ENCODE data around the gene GOLGA5. TPM values are rescaled to one million over a fixed set of nuclear protein-coding genes. Genes with fewer than 3 reads are reported as not detected.

GOLGA5 gene
- total RNA-seq, 4 donors from 2014 or later = 37.7 to 62.0 (median 40.0) TPM

GRCh38 chr14:92770484-92770883 is 23.6 kb upstream of the GOLGA5 start:
- no peak for TF ChIP-seq CTCF (IDR thresholded peaks at IDR 0.05; ENCODE audit: low read depth)

GRCh38 chr14:92774572-92774971 is 19.5 kb upstream of the GOLGA5 start:
- TF ChIP-seq CTCF (IDR thresholded peaks at IDR 0.05; ENCODE audit: low read depth) = no peak

GRCh38 chr14:92780444-92781232 is 13.5 kb upstream of the GOLGA5 start:
- no peak for TF ChIP-seq CTCF (IDR thresholded peaks at IDR 0.05; ENCODE audit: low read depth)

- no peak for TF ChIP-seq CTCF (IDR thresholded peaks at IDR 0.05; ENCODE audit: low read depth)
These were observed 12.8 kb upstream of the GOLGA5 start for GRCh38 chr14:92781350-92781749.

- TF ChIP-seq CTCF (IDR thresholded peaks at IDR 0.05; ENCODE audit: low read depth) = no peak
These were observed 10.2 kb upstream of the GOLGA5 start for GRCh38 chr14:92783813-92784431.

- no peak for TF ChIP-seq CTCF (IDR thresholded peaks at IDR 0.05; ENCODE audit: low read depth)
These were observed 8.3 kb upstream of the GOLGA5 start for GRCh38 chr14:92785667-92786426.

- TF ChIP-seq CTCF (IDR thresholded peaks at IDR 0.05; ENCODE audit: low read depth) = no peak
These were observed 7.7 kb upstream of the GOLGA5 start for GRCh38 chr14:92786427-92786756.

Measured in subcutaneous adipose tissue (tissue), 4 donors.